Placental pericyte (primary cell): ENCODE data around the gene COLQ. TPM values are rescaled to one million over a fixed set of nuclear protein-coding genes. Genes with fewer than 3 reads are reported as not detected.

ENCODE experiments used
- small RNA-seq: library from RNA; depleted of rRNA; stranded (forward); fragments of <200 nt; gene quantifications from one replicate; pipeline ENCODE3, GENCODE V24; 2012; ENCODE audit warnings: low replicate concordance
- total RNA-seq: library from RNA; depleted of rRNA; stranded (reverse); fragments of >200 nt; gene quantifications from 2 replicates; pipeline ENCODE4 v1.2.3, GENCODE V29; 2012

The COLQ gene
- 0.29 and 0.66 TPM in 2 replicates for total RNA-seq

DNA sequence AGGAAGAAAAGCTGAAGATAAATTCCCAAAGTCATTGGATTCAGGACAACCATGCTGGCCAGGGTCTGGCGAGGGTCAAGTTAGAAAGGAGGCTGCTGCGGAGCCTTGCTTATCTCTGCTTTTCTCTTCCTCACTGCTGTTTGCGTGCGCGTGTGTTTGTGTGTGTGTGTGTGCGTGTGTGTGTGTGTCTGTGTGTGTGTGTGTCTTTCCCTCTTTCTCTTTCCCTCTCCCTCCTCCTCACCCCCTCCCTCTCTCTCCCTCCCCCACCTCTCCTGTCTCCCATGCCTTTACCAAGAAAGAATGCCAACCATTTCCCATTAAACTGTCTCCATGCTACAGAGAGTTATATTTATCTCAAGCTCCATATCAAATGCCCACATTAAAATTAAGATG lies at the start of gene COLQ:
Gene COLQ, minus strand, starts transcription at position 134 of the 393 bp plus-strand sequence. Its CDS starts 81 bp downstream, at position 53.

GRCh38 chr3:15427182-15427880 lies 94.2 kb downstream of the COLQ start, which contains the start of the genes EAF1 and METTL6:
TSS of gene EAF1 (plus strand) at chr3:15427598. CDS start at chr3:15427780, 182 bp downstream.
TSS of gene METTL6 (minus strand) at chr3:15427544. CDS start at chr3:15426511, 1,033 bp downstream.

Small RNA genes within 50 kb of the gene (small RNA-seq; reads per million reads assigned to genes)
- gene MIR4270 (not detected), gene RN7SL110P (not detected), gene RNU6-1024P (not detected)

Other genes starting within 250 kb of the COLQ start
- 5.6 and 14.2 TPM in 2 replicates for gene SH3BP5, start 189.1 kb downstream of the COLQ start, total RNA-seq
- gene METTL6, start 94.2 kb downstream of the COLQ start, total RNA-seq, result 21.3 and 28.2 TPM in 2 replicates
- 29.5 and 33.8 TPM in 2 replicates for gene EAF1, start 94.1 kb downstream of the COLQ start, total RNA-seq
- 23.0 and 26.0 TPM in 2 replicates for gene HACL1, start 79.9 kb upstream of the COLQ start, total RNA-seq
- 23.8 and 30.4 TPM in 2 replicates for gene BTD, start 80.0 kb upstream of the COLQ start, total RNA-seq